Activated CD4-positive, alpha-beta T cell treated with anti-CD3 and anti-CD28 coated beads, Interleukin-2, amount 10 ng/mL, durations not matched to agents 24 days and 14 days (primary cell): Measurements from ENCODE around the gene HECW1. TPM values are rescaled to one million over a fixed set of nuclear protein-coding genes. Genes with fewer than 3 reads are reported as not detected.

Experiments used
- DNase-seq: peaks from one replicate; pipeline ENCODE4 v3.0.0; 2022
- H3K27ac Mint-ChIP-seq: one replicate; pipeline ENCODE4 v1.8.0; 2022; ENCODE audit warnings: mild to moderate bottlenecking, mixed read lengths
- H3K27me3 Mint-ChIP-seq: one replicate; pipeline ENCODE4 v1.8.0; 2022; ENCODE audit warnings: mixed read lengths
- H3K36me3 Mint-ChIP-seq: one replicate; pipeline ENCODE4 v1.8.0; 2022; ENCODE audit warnings: low read depth, mild to moderate bottlenecking, mixed read lengths
- H3K4me1 Mint-ChIP-seq: one replicate; pipeline ENCODE4 v1.8.0; 2021; ENCODE audit warnings: mixed read lengths
- H3K4me3 Mint-ChIP-seq: one replicate; pipeline ENCODE4 v1.8.0; 2022; ENCODE audit warnings: mild to moderate bottlenecking, moderate library complexity, mixed read lengths
- H3K9me3 Mint-ChIP-seq: one replicate; pipeline ENCODE4 v1.8.0; 2021; ENCODE audit warnings: mixed read lengths
- intact Hi-C: fragments of 100-400 bp; cut with micrococcal nuclease; formaldehyde crosslinking; loops from one replicate; pipeline ENCODE4 v1.15.1; 2023
- total RNA-seq: library from RNA; stranded (reverse); gene quantifications from 2 replicates; pipeline ENCODE4 v1.2.3, GENCODE V29; 2022

Gene HECW1
- total RNA-seq, 1 donor from 2014 or later: not detected

- no peak for DNase-seq
- Mint-ChIP-seq H3K27ac (no peak overlapping the region), H3K9me3 (no peaks in the 10 kb centered on the region), H3K36me3 (no peaks in the 10 kb centered on the region), H3K27me3 (peaks cover 12% of the 10 kb centered on the region), H3K4me1 (peaks cover 17% of the 10 kb centered on the region), H3K4me3 (no peak overlapping the region)
- intact Hi-C loops: no loop called here
Measured at GRCh38 chr7:43552122-43552521, 439.7 kb downstream of the HECW1 start.

- Mint-ChIP-seq H3K4me1 (peaks cover 17% of the 10 kb centered on the region), H3K9me3 (no peaks in the 10 kb centered on the region), H3K4me3 (no peak overlapping the region), H3K36me3 (no peaks in the 10 kb centered on the region), H3K27me3 (peaks cover 8% of the 10 kb centered on the region), H3K27ac (peak overlapping the region; percentile 75)
- DNase-seq: no peak
- intact Hi-C loops: no loop called here
Measured at GRCh38 chr7:43553999-43554398, 441.6 kb downstream of the HECW1 start.

GRCh38 chr7:43554423-43554822 is 442.0 kb downstream of the HECW1 start:
- no peak for DNase-seq
- H3K27me3 Mint-ChIP-seq: peaks cover 8% of the 10 kb centered on the region
- no peak overlapping the region for H3K27ac Mint-ChIP-seq
- no peaks in the 10 kb centered on the region for H3K9me3 Mint-ChIP-seq
- H3K36me3 Mint-ChIP-seq: no peaks in the 10 kb centered on the region
- H3K4me1 Mint-ChIP-seq: peaks cover 17% of the 10 kb centered on the region
- intact Hi-C loops: no loop called here
- H3K4me3 Mint-ChIP-seq: no peak overlapping the region

DNA sequence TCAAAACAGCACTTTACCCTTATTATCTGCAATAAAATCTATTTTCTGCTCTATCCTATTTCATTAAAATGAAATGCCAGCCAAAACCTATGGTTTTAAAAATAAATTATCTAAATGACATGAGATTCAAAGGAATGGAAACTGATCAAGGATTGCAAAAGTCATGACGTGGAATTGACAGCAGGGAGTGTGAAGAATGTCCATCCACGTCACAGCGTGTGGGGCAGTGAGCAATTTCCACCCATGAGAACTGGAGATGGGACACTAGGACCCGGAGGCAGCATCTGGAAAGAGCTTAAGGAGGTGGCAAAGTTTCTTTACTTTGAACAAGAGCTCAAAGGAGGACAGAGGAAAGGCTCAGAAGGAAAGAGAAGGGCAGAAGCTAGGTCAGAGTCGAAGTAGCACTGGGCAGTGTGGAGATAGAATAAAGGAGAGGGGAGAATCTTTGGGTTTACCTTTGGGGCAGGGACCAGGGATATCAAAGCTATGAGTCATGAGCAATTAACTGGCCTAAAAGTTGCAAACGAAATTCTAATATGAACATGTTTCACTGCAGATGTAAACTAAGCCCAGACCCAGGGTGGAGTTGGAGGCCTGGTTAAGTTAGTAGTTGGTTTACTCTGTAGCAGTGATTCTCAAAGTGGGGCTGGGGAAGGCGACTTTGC is 445.5 kb downstream of the HECW1 start:
- DNase-seq: no peak
- no peaks in the 10 kb centered on the region for H3K36me3 Mint-ChIP-seq

DNA sequence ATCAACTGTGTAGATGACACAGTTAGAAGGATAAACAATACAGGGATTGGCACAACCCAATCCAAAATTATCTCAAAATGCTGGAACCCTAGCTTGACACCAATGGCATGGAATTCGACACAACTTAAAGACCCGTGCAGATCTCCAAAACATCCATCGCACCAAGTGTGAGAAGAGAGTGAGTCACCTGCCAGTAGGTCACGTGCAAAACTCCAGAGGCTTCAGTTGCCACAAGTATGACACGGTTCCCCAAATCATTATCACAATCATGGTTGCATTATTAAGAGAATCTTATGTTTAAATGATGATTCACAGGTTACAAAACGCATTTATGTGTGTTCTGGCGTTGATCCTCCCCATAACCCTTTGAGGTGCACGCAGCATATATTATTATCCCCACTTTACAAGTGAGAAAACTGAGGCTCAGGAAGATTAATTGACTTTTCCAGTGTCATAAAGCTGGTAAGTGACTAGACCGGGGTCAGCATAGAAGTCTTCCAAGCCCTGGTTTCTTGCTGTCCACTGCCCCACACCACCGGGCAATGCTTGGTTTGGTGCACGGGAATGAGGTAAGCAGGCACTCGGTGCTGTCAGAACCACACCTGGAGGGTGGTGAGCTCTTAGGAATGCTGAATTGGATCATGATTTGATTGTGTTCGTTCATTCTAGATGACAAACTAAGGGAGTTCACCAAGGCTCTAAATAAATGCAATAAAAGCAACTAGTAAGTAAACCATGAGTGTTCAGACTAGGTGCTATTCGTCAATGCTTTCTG is 446.9 kb downstream of the HECW1 start:
- Mint-ChIP-seq H3K4me1 (peaks cover 5% of the 10 kb centered on the region), H3K4me3 (no peak overlapping the region), H3K27ac (no peak overlapping the region), H3K9me3 (no peaks in the 10 kb centered on the region), H3K27me3 (peaks cover 25% of the 10 kb centered on the region), H3K36me3 (no peaks in the 10 kb centered on the region)
- peak; percentile 32 for DNase-seq
- intact Hi-C loops: no loop called here

More for the DNA sequence above, 445.5 kb downstream of the HECW1 start:
- intact Hi-C loops: no loop called here
- no peaks in the 10 kb centered on the region for H3K9me3 Mint-ChIP-seq
- H3K4me1 Mint-ChIP-seq: peaks cover 16% of the 10 kb centered on the region
- peaks cover 17% of the 10 kb centered on the region for H3K27me3 Mint-ChIP-seq
- no peak overlapping the region for H3K4me3 Mint-ChIP-seq
- no peak overlapping the region for H3K27ac Mint-ChIP-seq

- intact Hi-C loops: no loop called here
- no peaks in the 10 kb centered on the region for H3K36me3 Mint-ChIP-seq
- DNase-seq: no peak
- no peak overlapping the region for H3K27ac Mint-ChIP-seq
- peaks cover 24% of the 10 kb centered on the region for H3K27me3 Mint-ChIP-seq
- H3K4me1 Mint-ChIP-seq: no peaks in the 10 kb centered on the region
- no peak overlapping the region for H3K4me3 Mint-ChIP-seq
- no peaks in the 10 kb centered on the region for H3K9me3 Mint-ChIP-seq
Measured at GRCh38 chr7:43559946-43560335, 447.5 kb downstream of the HECW1 start.

DNA sequence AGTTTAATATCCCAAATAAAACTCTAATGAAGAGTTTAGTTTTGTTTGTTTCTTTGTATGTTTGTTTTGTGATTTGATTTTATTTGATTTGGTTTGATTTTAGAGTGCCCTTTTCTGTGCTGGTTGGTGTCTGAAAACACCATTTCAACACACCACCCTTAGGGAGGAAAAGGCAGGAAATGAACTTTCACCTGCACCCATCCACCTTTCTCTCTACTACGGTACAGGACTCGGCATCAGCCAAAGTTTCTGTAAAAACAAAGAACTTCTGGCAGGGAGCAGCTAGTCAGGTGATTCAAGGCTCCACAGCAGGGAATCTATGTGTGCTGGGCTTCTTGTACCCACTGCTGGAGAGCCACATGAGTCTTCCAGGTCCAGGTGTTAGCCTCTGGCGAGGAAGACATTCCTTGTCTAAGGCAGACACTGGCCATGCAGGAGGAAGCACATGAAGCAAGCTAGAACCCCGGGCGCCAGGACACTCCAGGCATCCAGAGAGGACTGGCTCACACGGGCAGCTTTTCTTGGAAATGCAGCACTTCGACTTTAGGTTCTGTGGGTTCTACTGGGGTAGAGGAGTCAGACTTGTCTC is 448.4 kb downstream of the HECW1 start:
- no peak overlapping the region for H3K27ac Mint-ChIP-seq
- H3K27me3 Mint-ChIP-seq: peaks cover 28% of the 10 kb centered on the region
- H3K4me1 Mint-ChIP-seq: no peaks in the 10 kb centered on the region
- intact Hi-C loops: no loop called here
- H3K4me3 Mint-ChIP-seq: no peak overlapping the region
- no peaks in the 10 kb centered on the region for H3K9me3 Mint-ChIP-seq
- H3K36me3 Mint-ChIP-seq: no peaks in the 10 kb centered on the region
- DNase-seq: peak; percentile 41

DNA sequence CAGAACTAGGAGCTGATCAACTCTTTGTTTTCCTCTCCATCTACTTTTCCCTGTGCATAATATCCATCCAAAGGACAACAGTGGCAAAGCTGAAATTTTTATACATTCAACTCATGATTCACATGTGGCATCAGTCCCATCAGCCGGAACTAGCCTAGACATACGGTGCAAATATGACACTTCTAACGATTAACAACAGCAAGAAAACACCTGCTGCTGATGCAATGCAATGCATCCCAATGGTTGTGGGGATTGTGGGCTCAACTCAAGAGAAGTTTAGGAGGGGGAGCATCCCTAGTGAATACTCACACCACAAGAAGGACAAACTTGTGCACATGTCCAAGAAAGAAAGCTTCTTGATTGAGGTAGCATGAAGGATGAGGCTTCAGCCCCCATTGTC is 449.9 kb downstream of the HECW1 start:
- Mint-ChIP-seq H3K27ac (no peak overlapping the region), H3K9me3 (no peaks in the 10 kb centered on the region), H3K4me1 (no peaks in the 10 kb centered on the region), H3K4me3 (no peak overlapping the region), H3K27me3 (peaks cover 27% of the 10 kb centered on the region), H3K36me3 (no peaks in the 10 kb centered on the region)
- peak; percentile 30 for DNase-seq
- intact Hi-C loops: no loop called here

GRCh38 chr7:43565786-43566185 is 453.3 kb downstream of the HECW1 start:
- H3K27ac Mint-ChIP-seq: no peak overlapping the region

GRCh38 chr7:43568529-43568928 is 456.1 kb downstream of the HECW1 start:
- intact Hi-C loops: no loop called here
- Mint-ChIP-seq H3K36me3 (no peaks in the 10 kb centered on the region), H3K4me1 (peaks cover 24% of the 10 kb centered on the region), H3K27ac (no peak overlapping the region), H3K27me3 (peaks cover 10% of the 10 kb centered on the region), H3K4me3 (no peak overlapping the region), H3K9me3 (no peaks in the 10 kb centered on the region)
- DNase-seq: peak; percentile 44

More at GRCh38 chr7:43565786-43566185, 453.3 kb downstream of the HECW1 start:
- peaks cover 27% of the 10 kb centered on the region for H3K27me3 Mint-ChIP-seq
- no peaks in the 10 kb centered on the region for H3K36me3 Mint-ChIP-seq
- peak; percentile 45 for DNase-seq
- intact Hi-C loops: no loop called here
- no peaks in the 10 kb centered on the region for H3K9me3 Mint-ChIP-seq
- H3K4me3 Mint-ChIP-seq: no peak overlapping the region
- H3K4me1 Mint-ChIP-seq: peaks cover 15% of the 10 kb centered on the region

GRCh38 chr7:43569424-43569823 is 457.0 kb downstream of the HECW1 start:
- intact Hi-C loops: no loop called here
- peaks cover 7% of the 10 kb centered on the region for H3K27me3 Mint-ChIP-seq

GRCh38 chr7:43570688-43571365 is 458.4 kb downstream of the HECW1 start:
- no peaks in the 10 kb centered on the region for H3K9me3 Mint-ChIP-seq
- H3K4me3 Mint-ChIP-seq: no peak overlapping the region
- H3K4me1 Mint-ChIP-seq: peaks cover 24% of the 10 kb centered on the region
- peaks cover 1% of the 10 kb centered on the region for H3K27me3 Mint-ChIP-seq
- intact Hi-C loops: no loop called here
- peak overlapping the region; percentile 8 for H3K27ac Mint-ChIP-seq
- no peaks in the 10 kb centered on the region for H3K36me3 Mint-ChIP-seq
- DNase-seq: peak; percentile 46

More at GRCh38 chr7:43569424-43569823, 457.0 kb downstream of the HECW1 start:
- peak; percentile 52 for DNase-seq
- Mint-ChIP-seq H3K4me3 (no peak overlapping the region), H3K4me1 (peaks cover 24% of the 10 kb centered on the region), H3K27ac (no peak overlapping the region), H3K36me3 (no peaks in the 10 kb centered on the region), H3K9me3 (no peaks in the 10 kb centered on the region)

DNA sequence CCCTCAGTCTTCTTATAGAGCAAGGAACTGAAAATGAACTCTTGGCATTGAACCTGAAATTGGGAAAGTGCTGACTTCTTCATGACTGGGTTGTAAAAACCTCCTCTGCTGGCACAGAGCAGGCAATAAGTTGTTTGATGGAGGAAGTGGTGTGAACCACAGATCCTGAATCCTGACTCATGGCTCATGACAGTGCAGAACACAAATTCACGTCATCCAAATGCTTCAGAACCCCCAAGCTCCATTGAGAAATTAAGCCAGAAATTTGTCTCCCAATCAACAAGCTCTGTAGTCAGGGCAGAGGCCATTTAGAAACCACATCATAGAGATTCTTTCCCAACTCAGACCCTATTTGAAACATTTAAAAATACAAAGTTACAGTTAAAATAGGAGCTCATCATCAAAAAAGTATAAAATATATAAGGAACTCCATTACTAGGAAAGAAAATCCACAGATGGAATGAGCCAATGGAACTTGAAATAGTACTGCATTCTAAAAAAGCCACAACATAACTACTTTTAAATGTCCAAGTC is 460.1 kb downstream of the HECW1 start:
- peaks cover 27% of the 10 kb centered on the region for H3K4me1 Mint-ChIP-seq
- intact Hi-C loops: loop anchor here (2.0 kb wide), 1 partner anchor 262 kb away; no protein-coding TSS in a partner anchor
- H3K36me3 Mint-ChIP-seq: no peaks in the 10 kb centered on the region
- H3K27ac Mint-ChIP-seq: peak overlapping the region; percentile 8
- DNase-seq: peak; percentile 82
- no peaks in the 10 kb centered on the region for H3K27me3 Mint-ChIP-seq
- no peaks in the 10 kb centered on the region for H3K9me3 Mint-ChIP-seq
- no peak overlapping the region for H3K4me3 Mint-ChIP-seq
